ENCODE measurements around the gene BUD13.

DNA sequence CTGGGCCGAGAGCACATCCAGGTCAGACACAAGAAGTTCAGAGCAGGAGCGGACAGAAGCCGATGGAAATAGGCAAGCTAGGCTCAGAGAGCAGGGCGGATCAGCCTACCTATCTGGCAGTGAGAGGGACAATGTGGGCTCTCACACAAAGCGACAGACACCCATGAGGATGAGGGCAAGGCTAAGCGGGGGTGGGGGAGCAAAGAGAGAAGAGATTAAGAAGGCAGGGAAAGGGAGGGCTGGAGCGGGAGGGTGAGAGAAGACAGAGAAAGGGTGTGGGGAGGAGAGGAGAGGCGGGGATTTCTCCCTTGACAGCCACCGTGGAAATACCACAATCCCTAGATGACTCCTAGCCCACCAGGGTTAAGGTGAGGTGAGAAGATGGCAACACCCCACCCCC lies 57.9 kb downstream of the BUD13 start:
- TF ChIP-seq REST (IDR thresholded peaks at IDR 0.05; ENCODE audit: insufficient read depth in 1 of 2, low read depth in 2 of 2, low read length in 2 of 2), result no peak
- TF ChIP-seq SIN3A (IDR thresholded peaks at IDR 0.05; ENCODE audit: borderline replicate concordance, insufficient read depth, low read length), result no peak
- TF ChIP-seq POLR2AphosphoS5 (IDR thresholded peaks at IDR 0.05; ENCODE audit: low read depth, low read length), result no peak
- no peak for TF ChIP-seq TAF1 (IDR thresholded peaks at IDR 0.05; ENCODE audit: borderline replicate concordance, insufficient read depth, low read length)
- TF ChIP-seq FOXP2 (optimal IDR thresholded peaks at IDR 0.05; ENCODE audit: borderline replicate concordance, extremely low read depth, extremely low read length, insufficient read depth), result no peak
